GM12801 (cell line): ENCODE results near the gene XXYLT1.

Experiments
- CTCF ChIP-seq: IDR thresholded peaks from one replicate; pipeline ENCODE4 v1.5.1; 2011; ENCODE audit warnings: control low read depth; ENCODE audit not compliant: insufficient read length; ENCODE audit errors: extremely low read depth

XXYLT1 gene

GRCh38 chr3:195258449-195259153 lies 12.4 kb downstream of the XXYLT1 start:
- TF ChIP-seq CTCF: no peak

GRCh38 chr3:195257454-195258448 lies 13.2 kb downstream of the XXYLT1 start:
- TF ChIP-seq CTCF: no peak

- no peak for TF ChIP-seq CTCF
These were observed 14.1 kb downstream of the XXYLT1 start for GRCh38 chr3:195256639-195257453.

GRCh38 chr3:195255571-195256501 lies 15.1 kb downstream of the XXYLT1 start:
- no peak for TF ChIP-seq CTCF

GRCh38 chr3:195255176-195255500 lies 15.8 kb downstream of the XXYLT1 start:
- no peak for TF ChIP-seq CTCF

- no peak for TF ChIP-seq CTCF
These were observed 16.3 kb downstream of the XXYLT1 start for GRCh38 chr3:195254454-195255175.
